GM18951 (cell line): ENCODE data around the gene MSH5.

Experiments
- POLR2A ChIP-seq: IDR thresholded peaks from 4 replicates; pipeline ENCODE4 v1.6.1; 2011; ENCODE audit warnings: mild to moderate bottlenecking; ENCODE audit not compliant: insufficient read length, insufficient read depth; ENCODE audit errors: extremely low read depth
- in situ Hi-C: fragments of 300-500 bp; cut with MboI; formaldehyde crosslinking; loops from one replicate; pipeline ENCODE4 v1.12.0; 2022; ENCODE audit warnings: low sequenced_read_pairs, mixed read lengths, inconsistent platforms; ENCODE audit not compliant: unreplicated experiment

The MSH5 gene

GRCh38 chr6:31762878-31763618 is 23.2 kb downstream of the MSH5 start:
- in situ Hi-C loops, result no loop called here
- no peak for TF ChIP-seq POLR2A

- in situ Hi-C loops, result no loop called here
- TF ChIP-seq POLR2A, result no peak
Measured at GRCh38 chr6:31763619-31763940, 23.8 kb downstream of the MSH5 start.

GRCh38 chr6:31764198-31764597 is 24.4 kb downstream of the MSH5 start:
- TF ChIP-seq POLR2A, result no peak
- in situ Hi-C loops, result no loop called here

GRCh38 chr6:31765559-31765909 is 25.7 kb downstream of the MSH5 start:
- in situ Hi-C loops, result no loop called here
- TF ChIP-seq POLR2A, result no peak

GRCh38 chr6:31765910-31766794 is 26.3 kb downstream of the MSH5 start:
- in situ Hi-C loops, result no loop called here
- no peak for TF ChIP-seq POLR2A

- in situ Hi-C loops, result no loop called here
- no peak for TF ChIP-seq POLR2A
Measured at GRCh38 chr6:31767096-31767645, 27.4 kb downstream of the MSH5 start.

- no peak for TF ChIP-seq POLR2A
Measured at GRCh38 chr6:31768363-31769257, 28.8 kb downstream of the MSH5 start.

GRCh38 chr6:31769684-31770371 is 30.0 kb downstream of the MSH5 start:
- in situ Hi-C loops, result no loop called here
- TF ChIP-seq POLR2A, result no peak

More at GRCh38 chr6:31768363-31769257, 28.8 kb downstream of the MSH5 start:
- in situ Hi-C loops, result no loop called here

GRCh38 chr6:31770860-31771259 is 31.1 kb downstream of the MSH5 start:
- TF ChIP-seq POLR2A, result no peak

GRCh38 chr6:31771992-31772358 is 32.2 kb downstream of the MSH5 start:
- in situ Hi-C loops, result no loop called here
- no peak for TF ChIP-seq POLR2A

More at GRCh38 chr6:31770860-31771259, 31.1 kb downstream of the MSH5 start:
- in situ Hi-C loops, result no loop called here

GRCh38 chr6:31775184-31775583 is 35.4 kb downstream of the MSH5 start:
- in situ Hi-C loops, result no loop called here

More at GRCh38 chr6:31775184-31775583, 35.4 kb downstream of the MSH5 start:
- no peak for TF ChIP-seq POLR2A
